HUES48 (cell line): ENCODE measurements around the gene ENTPD2.
"Not testable (repeated sequence)": the region's sequence is repeated elsewhere in the genome, so short reads cannot be mapped to it uniquely, and the experiment has no call there.

Source experiments
- H3K27ac ChIP-seq: one replicate; pipeline ENCODE4 v1.7.0; 2013; ENCODE audit warnings: low read depth, low read length, inconsistent platforms
- H3K27me3 ChIP-seq: 2 replicates; pipeline ENCODE4 v1.6.1; 2013; ENCODE audit warnings: mild to moderate bottlenecking, low read length; ENCODE audit not compliant: control insufficient read depth, insufficient read depth
- H3K36me3 ChIP-seq: 2 replicates; pipeline ENCODE4 v1.6.1; 2013; ENCODE audit warnings: low read length; ENCODE audit not compliant: control insufficient read depth, insufficient read depth
- H3K4me1 ChIP-seq: 2 replicates; pipeline ENCODE4 v1.6.1; 2013; ENCODE audit warnings: mild to moderate bottlenecking, low read length; ENCODE audit not compliant: control insufficient read depth, insufficient read depth
- H3K4me3 ChIP-seq: 2 replicates; pipeline ENCODE4 v1.5.1; 2013; ENCODE audit warnings: mild to moderate bottlenecking, low read depth, low read length
- H3K9ac ChIP-seq: 2 replicates; pipeline ENCODE4 v1.6.1; 2013; ENCODE audit warnings: mild to moderate bottlenecking, low read depth, low read length, moderate library complexity
- H3K9me3 ChIP-seq: 2 replicates; pipeline ENCODE4 v1.6.1; 2013; ENCODE audit warnings: low read length; ENCODE audit not compliant: control insufficient read depth, insufficient read depth

ENTPD2 gene

DNA sequence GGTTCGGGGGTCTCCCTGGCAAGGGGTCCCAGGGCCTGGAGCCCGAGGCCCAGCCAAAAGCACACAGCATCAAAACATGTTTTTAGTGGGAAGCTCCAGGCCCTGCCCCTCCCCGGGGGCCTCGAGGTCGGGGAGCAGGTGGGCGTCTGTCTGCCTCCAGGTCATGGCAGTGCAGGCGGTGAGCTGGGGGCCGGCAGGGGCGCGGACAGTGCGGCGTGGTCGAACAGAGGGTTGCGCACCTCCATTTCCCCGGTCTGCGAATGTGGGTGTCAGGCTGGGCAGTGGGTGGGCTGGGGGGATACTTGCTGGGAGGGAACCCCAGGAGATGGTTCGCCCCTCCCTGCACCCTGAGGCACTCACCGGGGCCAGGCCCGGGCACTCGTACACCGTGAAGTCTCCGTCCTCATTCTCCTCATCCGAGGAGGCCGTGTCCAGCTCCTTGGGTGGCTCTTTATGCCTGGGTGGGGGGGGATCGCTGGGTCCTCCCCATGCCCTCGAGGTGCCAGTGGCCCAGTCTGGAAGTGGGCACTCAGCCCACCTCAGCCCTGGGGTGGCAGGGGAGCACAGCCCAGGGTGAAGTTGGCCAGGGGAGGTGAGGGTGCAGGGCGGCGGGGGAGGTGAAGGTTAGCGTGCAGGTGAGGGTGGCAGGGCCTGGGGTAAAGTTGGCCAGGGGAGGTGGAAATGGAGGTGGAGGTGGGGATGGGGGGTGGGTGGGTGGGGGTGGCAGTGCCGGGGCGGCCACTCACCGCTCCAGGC, 14.1 kb downstream of the ENTPD2 start:
- Histone ChIP-seq H3K36me3 (peaks cover 11% of the 10 kb centered on the region), H3K9me3 (no peaks in the 10 kb centered on the region), H3K27me3 (peaks cover 4% of the 10 kb centered on the region), H3K4me3 (no peak overlapping the region), H3K27ac (no peak overlapping the region), H3K9ac (no peak overlapping the region), H3K4me1 (0 out of 2 replicates have a peak, but pooled peaks cover under 1% of the 10 kb centered on the region)

DNA sequence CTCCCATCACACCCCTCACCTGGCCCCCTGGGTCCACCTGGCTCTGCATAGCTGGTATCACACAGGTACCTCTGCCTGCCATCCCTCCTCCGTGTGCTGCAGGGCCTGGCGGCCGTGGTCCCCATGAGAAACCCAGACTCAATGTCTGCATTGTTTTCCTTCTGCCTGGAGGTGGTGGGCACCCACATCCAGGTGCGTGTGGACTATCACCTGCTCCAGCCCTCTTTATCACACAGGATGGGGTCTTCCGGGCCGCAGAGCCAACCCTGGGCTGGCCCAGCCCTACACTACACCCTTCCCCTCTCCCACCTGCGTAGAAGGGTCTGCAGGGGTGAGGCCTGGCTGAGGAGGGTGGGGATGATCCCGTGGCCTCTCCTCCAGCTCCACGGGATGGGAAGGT, 14.9 kb downstream of the ENTPD2 start:
- Histone ChIP-seq H3K36me3 (peaks cover 11% of the 10 kb centered on the region), H3K9ac (no peak overlapping the region), H3K9me3 (no peaks in the 10 kb centered on the region), H3K27ac (no peak overlapping the region), H3K4me3 (no peak overlapping the region), H3K27me3 (no peaks in the 10 kb centered on the region), H3K4me1 (no peaks in the 10 kb centered on the region)

DNA sequence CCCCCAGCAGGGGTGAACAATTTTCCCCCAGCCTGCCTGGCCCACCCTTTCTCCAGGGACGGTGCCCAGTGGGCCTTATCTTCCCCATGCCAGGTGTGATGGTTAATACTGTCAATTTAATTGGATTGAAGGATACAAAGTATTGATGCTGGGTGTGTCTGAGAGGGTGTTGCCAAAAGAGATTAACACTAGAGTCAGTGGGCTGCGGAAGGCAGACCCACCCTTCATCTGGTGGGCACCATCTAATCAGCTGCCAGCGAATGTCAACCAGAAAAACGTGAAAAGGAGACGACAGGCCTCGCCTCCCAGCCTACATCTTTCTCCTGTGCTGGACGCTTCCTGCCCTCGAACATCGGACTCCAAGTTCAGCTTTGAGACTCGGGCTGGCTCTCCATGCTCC, 16.4 kb downstream of the ENTPD2 start:
- Histone ChIP-seq H3K9ac (no peak overlapping the region), H3K4me1 (no peaks in the 10 kb centered on the region), H3K4me3 (no peak overlapping the region), H3K27ac (no peak overlapping the region), H3K36me3 (peaks cover 11% of the 10 kb centered on the region), H3K9me3 (no peaks in the 10 kb centered on the region), H3K27me3 (no peaks in the 10 kb centered on the region)

DNA sequence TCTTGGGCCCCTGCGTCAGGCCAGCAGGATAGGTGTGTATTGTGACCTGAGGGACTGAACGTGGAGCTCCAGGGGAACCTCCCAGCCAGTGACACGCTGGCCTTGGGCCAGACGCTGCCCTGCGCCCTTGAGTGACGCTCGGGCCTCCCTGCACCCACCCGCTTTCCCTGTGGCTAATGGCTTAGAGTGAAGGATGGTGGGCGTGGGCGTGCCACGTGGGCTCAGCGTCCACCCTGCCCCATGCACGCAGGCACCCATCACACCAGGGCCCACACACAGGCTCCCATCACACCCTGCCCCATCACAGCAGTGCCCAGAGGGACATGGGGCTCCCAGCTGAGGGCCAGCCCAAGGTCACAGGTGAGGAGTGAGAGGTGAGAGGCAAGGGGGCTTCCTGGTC, 16.8 kb downstream of the ENTPD2 start:
- Histone ChIP-seq H3K4me1 (no peaks in the 10 kb centered on the region), H3K27ac (no peak overlapping the region), H3K4me3 (no peak overlapping the region), H3K9ac (no peak overlapping the region), H3K36me3 (peaks cover 11% of the 10 kb centered on the region), H3K9me3 (no peaks in the 10 kb centered on the region), H3K27me3 (no peaks in the 10 kb centered on the region)

DNA sequence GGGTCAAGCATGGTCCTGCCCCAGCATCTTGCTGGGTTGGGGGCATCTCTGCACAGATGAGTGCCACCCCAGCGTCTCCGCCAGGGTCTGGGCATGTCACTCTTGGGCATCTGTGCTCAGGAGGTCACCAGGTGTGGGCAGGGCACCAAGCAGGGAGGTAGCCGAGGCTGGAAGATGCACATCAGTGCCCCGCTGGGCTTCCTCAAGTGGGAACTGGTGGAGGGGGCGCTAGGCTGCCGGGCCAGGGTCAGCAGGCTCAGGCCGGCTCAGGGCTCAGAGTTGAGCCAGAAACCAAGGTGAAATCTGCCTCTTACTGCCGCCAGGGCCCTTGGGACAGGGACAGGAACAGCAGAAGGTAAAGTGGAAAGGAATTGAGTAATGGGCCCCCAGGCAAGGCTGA, 17.9 kb downstream of the ENTPD2 start:
- no peak overlapping the region for H3K9ac ChIP-seq
- no peak overlapping the region for H3K27ac ChIP-seq
- no peak overlapping the region for H3K4me3 ChIP-seq
- H3K4me1 ChIP-seq: no peaks in the 10 kb centered on the region
- no peaks in the 10 kb centered on the region for H3K27me3 ChIP-seq
- peaks cover 11% of the 10 kb centered on the region for H3K36me3 ChIP-seq
- no peaks in the 10 kb centered on the region for H3K9me3 ChIP-seq

DNA sequence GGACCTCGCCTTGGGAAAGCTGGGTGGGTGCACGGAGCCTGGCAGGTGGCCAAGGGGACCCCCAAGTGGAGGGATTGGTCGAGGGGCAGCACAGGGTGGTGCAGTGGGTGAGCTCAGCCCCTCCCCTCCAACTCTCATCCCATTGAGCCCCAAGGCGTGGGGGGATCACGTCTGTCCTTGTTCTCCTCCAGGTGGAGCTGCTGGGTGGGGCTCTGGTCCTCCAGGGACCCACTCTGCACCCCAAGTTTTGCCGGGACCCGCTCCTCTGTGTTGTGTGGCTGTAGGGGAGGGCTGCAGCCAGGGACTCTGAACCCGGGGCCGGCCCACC, 18.4 kb downstream of the ENTPD2 start:
- no peak overlapping the region for H3K27ac ChIP-seq
- H3K9me3 ChIP-seq: no peaks in the 10 kb centered on the region
- no peak overlapping the region for H3K9ac ChIP-seq
- H3K4me3 ChIP-seq: no peak overlapping the region
- no peaks in the 10 kb centered on the region for H3K4me1 ChIP-seq
- H3K27me3 ChIP-seq: no peaks in the 10 kb centered on the region
- H3K36me3 ChIP-seq: peaks cover 11% of the 10 kb centered on the region

DNA sequence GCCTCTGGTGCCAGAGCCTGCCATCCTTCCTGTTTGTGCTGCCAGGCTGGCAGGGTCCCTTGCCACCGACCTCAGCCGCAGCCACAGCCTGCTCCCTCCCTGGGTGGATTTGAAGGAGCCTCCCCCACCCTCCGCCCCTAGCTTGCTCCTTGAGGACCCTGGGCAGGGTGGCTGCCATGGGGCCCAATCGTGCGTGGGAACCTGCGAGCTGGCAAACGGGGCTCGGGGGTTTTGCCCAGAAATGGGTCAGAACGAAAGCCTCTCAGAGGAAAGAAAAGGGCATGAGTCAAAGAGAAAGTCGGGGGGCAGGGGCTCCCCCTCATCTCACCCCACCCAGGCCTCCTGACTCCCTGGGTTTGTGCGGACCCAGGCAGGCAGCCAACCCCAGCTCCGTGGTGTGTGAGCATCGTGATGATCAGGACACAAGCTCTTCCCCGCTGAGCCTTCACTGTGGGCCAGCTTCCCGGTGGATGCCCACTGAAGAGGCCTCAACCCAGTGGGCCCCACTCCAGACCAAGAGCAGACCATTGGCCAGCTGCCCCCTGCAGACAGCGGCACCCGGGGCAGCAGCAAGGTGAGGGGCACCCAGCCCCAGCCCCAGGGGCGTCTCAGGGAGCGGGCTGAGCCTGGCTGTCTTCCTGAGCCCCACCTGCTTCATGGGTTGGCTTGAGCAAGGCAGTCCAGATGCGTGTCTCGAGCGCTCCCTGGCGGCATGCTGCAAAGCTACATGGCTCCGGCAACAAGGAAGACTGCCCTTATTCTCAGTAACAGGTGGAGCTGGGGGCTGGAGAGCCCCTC, 19.0 kb downstream of the ENTPD2 start:
- Histone ChIP-seq H3K9ac (no peak overlapping the region), H3K4me1 (no peaks in the 10 kb centered on the region), H3K4me3 (no peak overlapping the region), H3K27me3 (no peaks in the 10 kb centered on the region), H3K36me3 (peaks cover 11% of the 10 kb centered on the region), H3K27ac (no peak overlapping the region), H3K9me3 (no peaks in the 10 kb centered on the region)

DNA sequence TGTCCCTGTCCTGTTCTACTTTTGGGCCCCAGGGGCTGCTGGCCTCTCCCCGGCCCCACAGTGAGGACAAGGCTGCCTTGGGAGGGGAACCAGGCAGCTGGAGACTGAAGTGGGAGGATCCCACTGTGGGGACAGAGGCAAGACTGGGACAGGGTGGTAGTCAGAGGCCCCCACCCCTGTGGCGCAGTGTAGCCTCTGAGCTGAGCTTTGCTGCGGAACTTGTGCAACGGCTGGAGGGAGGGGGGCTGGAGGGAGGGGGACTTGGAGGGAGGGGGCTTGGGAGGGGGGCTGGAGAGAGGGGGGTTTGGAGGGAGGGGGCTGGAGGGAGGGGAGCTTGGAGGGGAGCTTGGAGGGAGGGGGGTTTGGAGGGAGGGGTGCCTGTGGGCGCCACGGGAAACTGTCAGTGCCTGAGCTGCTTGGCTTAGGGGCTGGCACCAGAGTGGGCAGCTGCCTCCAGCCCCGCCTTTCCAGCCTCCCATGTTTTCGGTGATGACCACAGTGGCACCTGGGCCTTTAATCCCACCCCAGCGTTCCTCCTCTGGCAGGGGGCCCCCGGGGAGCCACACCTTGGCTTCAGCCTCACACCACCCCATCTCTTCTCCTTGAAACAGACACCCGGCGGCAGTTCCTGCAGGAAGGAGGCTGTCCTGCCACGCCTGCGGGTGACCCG, 19.7 kb downstream of the ENTPD2 start:
- Histone ChIP-seq H3K9ac (no peak overlapping the region), H3K4me3 (no peak overlapping the region), H3K4me1 (no peaks in the 10 kb centered on the region), H3K27ac (no peak overlapping the region), H3K9me3 (no peaks in the 10 kb centered on the region), H3K36me3 (peaks cover 3% of the 10 kb centered on the region; the same call in 1 of the 2 replicates), H3K27me3 (peaks cover 1% of the 10 kb centered on the region)

DNA sequence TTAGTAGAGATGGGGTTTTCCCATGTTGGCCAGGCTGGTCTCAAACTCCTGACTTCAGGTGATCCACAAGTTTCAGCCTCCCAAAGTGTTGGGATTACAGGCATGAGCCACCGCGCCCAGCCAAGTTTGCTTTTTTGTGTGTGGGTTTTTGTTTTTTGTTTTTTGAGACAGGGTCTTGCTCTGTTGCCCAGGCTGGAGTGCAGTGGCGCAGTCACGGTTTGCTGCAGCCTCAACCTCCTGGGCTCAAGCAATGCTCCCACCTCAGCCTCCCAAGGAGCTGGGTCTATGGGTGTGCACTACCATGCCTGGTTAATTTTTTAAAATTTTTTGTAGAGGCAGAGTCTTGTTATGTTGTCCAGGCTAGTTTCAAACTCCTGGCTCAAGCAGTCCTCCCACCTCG, 20.4 kb downstream of the ENTPD2 start:
- not testable (repeated sequence) for H3K9ac ChIP-seq, H3K27me3 ChIP-seq, H3K27ac ChIP-seq, H3K4me3 ChIP-seq, H3K4me1 ChIP-seq, H3K9me3 ChIP-seq, H3K36me3 ChIP-seq

DNA sequence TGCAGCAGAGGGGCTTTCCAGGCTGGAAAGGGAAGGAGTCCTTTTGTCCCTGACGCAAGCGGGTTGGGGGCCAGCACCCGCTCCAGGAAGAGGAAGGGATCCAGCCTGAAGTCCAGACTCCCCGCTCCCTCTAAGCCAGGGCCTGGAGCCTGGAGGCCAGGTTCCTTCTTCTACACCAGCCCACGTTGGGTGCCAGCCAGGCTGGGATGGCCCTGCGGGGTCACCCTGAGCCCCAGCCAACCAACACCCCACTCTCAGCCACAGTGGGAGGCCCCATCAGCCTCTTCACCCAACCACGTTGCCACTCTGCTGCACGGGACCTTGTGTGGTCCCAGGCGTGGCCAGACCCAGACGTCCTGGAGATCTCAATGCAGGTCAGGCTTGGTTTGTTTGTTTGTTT, 21.0 kb downstream of the ENTPD2 start:
- Histone ChIP-seq H3K27me3 (peaks cover 11% of the 10 kb centered on the region), H3K9me3 (no peaks in the 10 kb centered on the region), H3K4me1 (0 out of 2 replicates have a peak, but pooled peaks cover 2% of the 10 kb centered on the region), H3K27ac (no peak overlapping the region), H3K4me3 (no peak overlapping the region), H3K36me3 (no peaks in the 10 kb centered on the region), H3K9ac (no peak overlapping the region)
